Gastroesophageal sphincter (tissue), 3 donors: ENCODE measurements around the gene GJA3.

Source experiments
- EP300 ChIP-seq: sonication (generic); formaldehyde crosslinking; IDR thresholded peaks from one replicate; pipeline ENCODE4 v1.6.1; 2017; ENCODE audit warnings: antibody characterized with exemption, mild to moderate bottlenecking
- POLR2A ChIP-seq, 2 donors: fragments of 450-650 bp; IDR thresholded peaks; one replicate each; pipeline ENCODE4 v1.6.1; 2017; ENCODE audit warnings: antibody characterized with exemption in 2 of 2, mild to moderate bottlenecking in 2 of 2, moderate library complexity in 1 of 2
- POLR2AphosphoS5 ChIP-seq: sonication (generic); formaldehyde crosslinking; IDR thresholded peaks from one replicate; pipeline ENCODE4 v1.6.1; 2017; ENCODE audit warnings: antibody characterized with exemption
- TF ChIP-seq, protein P1 (sequence below), 4 experiments: fragments of 200-600 bp in 2 of 4; fragments of 450-650 bp in 2 of 4; sonication (generic) in 1 of 4; IDR thresholded peaks; one replicate each; pipeline ENCODE4 v1.5.1; 2017 to 2019; ENCODE audit warnings: antibody characterized with exemption in 4 of 4, mild to moderate bottlenecking in 2 of 4, moderate library complexity in 2 of 4

DNA sequence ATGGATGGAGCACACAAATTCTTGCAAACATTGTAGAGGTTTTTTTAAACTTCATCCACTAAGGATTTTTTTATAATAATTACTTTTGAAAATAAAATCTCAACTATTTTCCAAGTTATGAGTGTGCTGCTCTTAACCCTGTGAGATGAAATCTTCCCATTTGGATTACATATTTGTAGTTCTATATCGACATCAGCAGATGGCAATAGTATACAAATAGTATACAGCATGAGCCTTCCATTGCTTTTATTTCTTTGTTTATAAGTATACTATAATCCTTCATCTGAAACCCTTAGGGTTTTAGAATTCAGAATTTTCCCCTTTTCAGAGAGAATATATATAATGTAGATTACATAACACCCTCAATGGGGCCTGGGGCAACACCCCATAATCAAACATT lies 70.5 kb downstream of the GJA3 start:
- TF ChIP-seq, protein P1, sequence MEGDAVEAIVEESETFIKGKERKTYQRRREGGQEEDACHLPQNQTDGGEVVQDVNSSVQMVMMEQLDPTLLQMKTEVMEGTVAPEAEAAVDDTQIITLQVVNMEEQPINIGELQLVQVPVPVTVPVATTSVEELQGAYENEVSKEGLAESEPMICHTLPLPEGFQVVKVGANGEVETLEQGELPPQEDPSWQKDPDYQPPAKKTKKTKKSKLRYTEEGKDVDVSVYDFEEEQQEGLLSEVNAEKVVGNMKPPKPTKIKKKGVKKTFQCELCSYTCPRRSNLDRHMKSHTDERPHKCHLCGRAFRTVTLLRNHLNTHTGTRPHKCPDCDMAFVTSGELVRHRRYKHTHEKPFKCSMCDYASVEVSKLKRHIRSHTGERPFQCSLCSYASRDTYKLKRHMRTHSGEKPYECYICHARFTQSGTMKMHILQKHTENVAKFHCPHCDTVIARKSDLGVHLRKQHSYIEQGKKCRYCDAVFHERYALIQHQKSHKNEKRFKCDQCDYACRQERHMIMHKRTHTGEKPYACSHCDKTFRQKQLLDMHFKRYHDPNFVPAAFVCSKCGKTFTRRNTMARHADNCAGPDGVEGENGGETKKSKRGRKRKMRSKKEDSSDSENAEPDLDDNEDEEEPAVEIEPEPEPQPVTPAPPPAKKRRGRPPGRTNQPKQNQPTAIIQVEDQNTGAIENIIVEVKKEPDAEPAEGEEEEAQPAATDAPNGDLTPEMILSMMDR (IDR thresholded peaks at IDR 0.05), result no peak
- TF ChIP-seq POLR2A (IDR thresholded peaks at IDR 0.05) (no peak), EP300 (no peak), POLR2AphosphoS5 (no peak)
